KOPT-K1 (cell line): ENCODE measurements around the gene AGO1.
"Not testable (repeated sequence)": the region's sequence is repeated elsewhere in the genome, so short reads cannot be mapped to it uniquely, and the experiment has no call there.

Source experiments
- H3K27ac ChIP-seq: fragments of 200-600 bp; sonication (generic); 2 replicates; pipeline ENCODE4 v1.5.1; 2016; ENCODE audit warnings: antibody characterized with exemption, mild to moderate bottlenecking, low read depth, low read length; ENCODE audit not compliant: poor library complexity, severe bottlenecking
- H3K36me3 ChIP-seq: fragments of 200-600 bp; sonication (generic); 2 replicates; pipeline ENCODE4 v1.5.1; 2017; ENCODE audit warnings: antibody characterized with exemption, mild to moderate bottlenecking, low read length, moderate library complexity; ENCODE audit not compliant: insufficient read depth
- H3K9me3 ChIP-seq: fragments of 200-600 bp; sonication (generic); 2 replicates; pipeline ENCODE4 v1.5.1; 2017; ENCODE audit warnings: antibody characterized with exemption, low read length, mild to moderate bottlenecking; ENCODE audit not compliant: insufficient read depth, poor library complexity, severe bottlenecking

The AGO1 gene

DNA sequence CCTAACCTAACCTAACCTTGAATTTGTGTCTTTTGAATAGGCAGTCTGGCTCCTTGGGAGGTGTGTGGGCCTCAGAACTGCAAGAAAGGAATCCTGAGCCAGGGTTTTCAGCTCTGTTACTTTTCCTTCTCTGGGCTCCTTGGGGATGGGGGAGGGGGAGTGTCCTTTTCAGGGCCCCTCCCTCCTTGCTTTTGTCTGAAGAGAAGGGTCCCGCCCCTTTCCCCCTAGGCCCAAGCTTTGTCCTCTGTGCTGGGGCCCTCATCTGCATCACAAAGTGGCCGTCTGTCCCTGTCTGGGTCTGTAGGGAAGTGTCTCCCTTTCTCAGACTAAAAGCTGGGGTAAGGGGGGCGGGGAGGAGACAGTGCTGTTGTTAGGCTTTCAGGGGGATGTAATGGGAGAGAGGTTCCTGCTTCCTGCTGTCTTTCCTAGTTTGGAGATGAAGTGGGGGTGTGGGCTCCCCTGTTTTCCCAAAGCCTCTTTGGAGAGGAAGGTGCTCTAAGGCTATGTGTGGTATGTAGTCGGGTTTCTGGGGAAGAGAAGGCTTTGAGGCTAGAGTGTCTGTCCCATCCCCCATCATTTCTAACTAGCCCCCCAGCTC lies 3.1 kb downstream of the AGO1 start:
- Histone ChIP-seq H3K9me3 (no peaks in the 10 kb centered on the region), H3K36me3 (peaks cover 35% of the 10 kb centered on the region), H3K27ac (no peak overlapping the region)

DNA sequence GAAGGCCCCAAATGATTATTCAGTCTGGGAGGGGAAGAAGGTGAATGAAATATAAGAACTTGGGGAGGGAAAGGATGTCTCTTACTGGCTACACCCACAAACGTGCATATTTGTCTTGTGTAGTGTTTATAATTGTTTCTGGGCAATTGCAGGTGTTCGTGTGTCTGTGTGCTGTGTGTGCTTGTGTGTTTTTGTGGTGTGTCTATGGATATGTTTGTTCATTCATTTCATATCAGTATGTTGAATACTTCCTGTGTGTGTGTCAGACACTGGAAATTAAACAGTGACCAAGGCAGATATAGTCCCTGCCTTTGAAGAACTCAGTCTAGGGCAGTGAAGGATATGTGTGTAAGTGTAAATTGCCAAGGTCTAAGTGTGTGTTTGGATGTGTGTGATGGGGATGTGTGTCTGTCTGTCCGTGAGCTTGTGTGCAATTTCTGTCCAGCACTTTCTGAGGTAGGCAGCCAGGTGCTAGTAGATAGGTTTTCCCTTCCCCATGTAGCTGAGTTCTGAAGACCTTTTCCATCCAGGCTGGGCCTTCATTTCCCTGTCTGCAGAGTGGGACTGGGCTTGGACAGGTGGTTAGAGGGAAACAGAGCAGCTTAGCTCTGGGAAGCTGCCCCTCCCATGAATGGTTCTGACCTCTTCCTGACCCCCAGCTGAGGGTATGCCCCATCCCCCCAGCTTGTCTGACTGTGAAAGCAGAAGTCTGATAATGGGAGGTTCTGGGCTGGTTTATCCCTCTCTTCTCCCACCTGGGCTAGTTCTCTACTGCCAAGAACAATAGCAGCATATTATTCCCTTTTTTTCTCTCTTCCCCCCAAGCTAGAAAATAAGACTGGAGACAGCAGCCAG lies 3.8 kb downstream of the AGO1 start:
- Histone ChIP-seq H3K9me3 (no peaks in the 10 kb centered on the region), H3K27ac (no peak overlapping the region), H3K36me3 (peaks cover 41% of the 10 kb centered on the region)

DNA sequence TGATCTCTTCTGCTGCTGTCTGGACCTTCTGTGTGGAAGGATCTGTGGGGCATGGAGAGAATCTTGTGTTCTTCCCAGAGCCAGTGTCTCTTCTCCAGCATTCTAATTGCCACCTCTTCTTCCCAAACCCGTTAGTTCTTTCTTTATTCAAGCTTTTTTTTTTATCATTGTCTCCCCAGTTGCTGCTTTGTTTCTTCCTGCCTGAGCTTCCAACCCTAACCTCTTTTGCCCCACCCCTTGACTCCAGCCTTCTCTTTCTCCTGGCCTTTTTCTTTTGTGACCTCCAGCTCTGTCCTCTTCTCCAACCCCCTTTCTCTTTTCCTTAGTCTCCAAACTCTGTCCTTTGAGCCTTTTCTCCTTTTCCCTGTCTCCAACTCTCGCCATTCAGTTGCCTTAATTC lies 4.5 kb downstream of the AGO1 start:
- no peaks in the 10 kb centered on the region for H3K9me3 ChIP-seq
- H3K27ac ChIP-seq = no peak overlapping the region
- H3K36me3 ChIP-seq = peaks cover 48% of the 10 kb centered on the region

DNA sequence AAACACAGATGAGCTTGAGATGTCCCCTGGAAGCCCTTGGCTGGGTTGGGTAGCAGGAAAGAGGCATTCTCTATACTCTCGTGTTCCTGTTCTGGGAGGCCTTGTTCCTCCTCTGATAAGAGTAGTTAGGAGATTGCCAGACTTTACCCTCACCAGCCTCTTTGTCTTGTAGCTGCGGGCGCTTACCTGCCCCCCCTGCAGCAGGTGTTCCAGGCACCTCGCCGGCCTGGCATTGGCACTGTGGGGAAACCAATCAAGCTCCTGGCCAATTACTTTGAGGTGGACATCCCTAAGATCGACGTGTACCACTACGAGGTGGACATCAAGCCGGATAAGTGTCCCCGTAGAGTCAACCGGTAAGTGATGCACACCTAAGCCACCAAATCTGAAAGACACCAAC lies 5.2 kb downstream of the AGO1 start:
- Histone ChIP-seq H3K9me3 (no peaks in the 10 kb centered on the region), H3K27ac (no peak overlapping the region), H3K36me3 (peaks cover 55% of the 10 kb centered on the region)

DNA sequence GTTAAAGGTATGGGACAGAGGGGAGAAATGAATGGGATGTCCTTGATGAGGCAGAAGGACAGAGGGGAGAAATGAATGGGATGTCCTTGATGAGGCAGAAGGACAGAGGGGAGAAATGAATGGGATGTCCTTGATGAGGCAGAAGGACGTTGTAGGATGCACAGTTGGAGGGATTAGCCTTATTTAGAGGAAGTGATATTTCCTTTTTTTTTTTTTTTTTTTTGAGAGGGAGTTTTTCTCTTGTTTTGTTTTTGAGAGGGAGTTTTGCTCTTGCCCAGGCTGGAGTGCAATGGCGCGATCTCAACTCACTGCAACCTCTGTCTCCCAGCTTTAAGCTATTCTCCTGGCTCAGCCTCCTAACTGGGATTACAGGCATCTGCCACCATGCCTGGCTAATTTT lies 6.0 kb downstream of the AGO1 start:
- H3K36me3 ChIP-seq = peaks cover 62% of the 10 kb centered on the region
- H3K9me3 ChIP-seq, H3K27ac ChIP-seq: not testable (repeated sequence)

DNA sequence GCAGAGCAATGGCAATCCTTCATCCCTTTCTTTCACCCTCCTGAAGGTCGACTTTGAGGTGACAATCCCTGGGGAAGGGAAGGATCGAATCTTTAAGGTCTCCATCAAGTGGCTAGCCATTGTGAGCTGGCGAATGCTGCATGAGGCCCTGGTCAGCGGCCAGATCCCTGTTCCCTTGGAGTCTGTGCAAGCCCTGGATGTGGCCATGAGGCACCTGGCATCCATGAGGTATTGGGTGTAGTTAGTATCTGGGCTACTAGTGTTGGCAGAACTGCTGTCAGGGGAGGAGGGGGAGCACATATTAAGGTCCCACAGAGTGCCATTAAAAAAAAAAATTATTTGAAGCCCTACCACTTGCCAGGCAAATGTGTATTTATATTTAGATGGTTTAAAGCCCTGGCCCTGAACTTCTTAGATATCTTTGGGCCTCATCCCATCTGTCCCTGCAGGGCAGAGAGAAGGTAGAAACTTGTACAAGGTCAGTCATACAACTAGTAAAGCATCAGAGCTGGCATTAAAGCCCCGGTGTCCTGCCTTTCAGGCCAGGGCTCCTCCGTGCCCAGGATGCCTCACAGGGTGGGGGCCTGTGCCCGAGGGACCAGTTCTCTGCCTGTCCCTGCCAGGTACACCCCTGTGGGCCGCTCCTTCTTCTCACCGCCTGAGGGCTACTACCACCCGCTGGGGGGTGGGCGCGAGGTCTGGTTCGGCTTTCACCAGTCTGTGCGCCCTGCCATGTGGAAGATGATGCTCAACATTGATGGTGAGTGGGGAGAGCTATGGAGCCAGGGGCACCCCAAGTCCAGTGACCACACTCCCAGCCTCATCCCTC lies 10.3 kb downstream of the AGO1 start:
- Histone ChIP-seq H3K9me3 (no peaks in the 10 kb centered on the region), H3K27ac (no peak overlapping the region), H3K36me3 (peaks cover 97% of the 10 kb centered on the region)

DNA sequence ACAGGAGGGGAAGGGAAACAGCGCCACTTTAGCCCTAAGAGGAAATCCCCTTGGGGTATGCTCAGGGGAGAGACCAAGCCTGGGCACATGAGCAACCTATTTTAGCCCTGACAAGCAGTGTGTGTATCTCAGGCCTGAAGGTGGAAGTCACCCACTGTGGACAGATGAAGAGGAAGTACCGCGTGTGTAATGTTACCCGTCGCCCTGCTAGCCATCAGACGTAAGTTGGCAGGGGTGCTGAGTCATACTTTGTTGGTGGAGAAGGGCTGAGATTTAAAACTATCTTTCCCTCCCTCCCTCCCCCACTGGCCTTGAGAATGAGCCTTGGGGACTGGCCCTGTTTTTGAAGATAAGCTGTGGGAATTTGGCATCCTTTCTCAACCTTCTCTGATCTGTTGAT lies 11.2 kb downstream of the AGO1 start:
- no peak overlapping the region for H3K27ac ChIP-seq
- no peaks in the 10 kb centered on the region for H3K9me3 ChIP-seq
- H3K36me3 ChIP-seq = peaks cover 97% of the 10 kb centered on the region

DNA sequence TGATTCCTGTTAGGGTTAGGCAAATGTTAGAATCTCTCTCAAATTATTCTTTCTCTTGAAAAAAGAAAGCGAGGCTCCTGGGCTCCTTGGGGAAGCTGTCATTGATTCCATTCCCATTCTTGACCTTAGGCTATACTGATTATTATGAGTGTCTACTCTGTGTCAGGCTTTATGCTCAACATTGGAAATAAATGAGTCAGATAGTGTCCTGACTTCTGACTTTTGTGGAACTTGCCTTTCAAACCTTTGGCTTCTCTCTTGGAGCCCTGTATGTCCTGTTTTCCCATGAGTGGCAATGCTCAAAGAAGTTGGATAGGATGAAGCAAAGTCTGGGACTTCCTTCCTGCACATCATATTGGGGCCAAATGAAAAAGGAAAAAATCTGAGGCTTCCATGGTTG lies 11.6 kb downstream of the AGO1 start:
- H3K36me3 ChIP-seq = peaks cover 99% of the 10 kb centered on the region
- H3K27ac ChIP-seq = no peak overlapping the region
- no peaks in the 10 kb centered on the region for H3K9me3 ChIP-seq

DNA sequence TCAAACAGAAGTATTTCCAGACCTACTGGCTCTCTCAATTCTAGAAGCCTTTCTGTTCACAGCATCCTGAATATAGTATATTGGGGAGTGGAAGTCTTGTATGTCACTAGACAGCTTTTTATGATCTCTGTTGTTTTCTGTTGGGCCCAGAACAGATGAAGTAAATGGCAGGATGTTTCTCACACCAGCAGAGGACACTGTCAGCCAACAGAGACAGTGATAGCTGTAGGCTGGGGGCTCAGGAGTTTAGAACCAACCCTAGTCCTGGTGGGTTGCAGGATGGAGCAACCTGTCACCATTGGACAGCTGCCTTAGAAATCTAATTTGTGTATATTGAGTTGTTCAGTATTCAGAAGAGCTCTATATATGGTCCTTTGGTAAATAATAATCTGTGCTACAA lies 16.9 kb downstream of the AGO1 start:
- peaks cover 95% of the 10 kb centered on the region for H3K36me3 ChIP-seq
- H3K9me3 ChIP-seq = no peaks in the 10 kb centered on the region
- no peak overlapping the region for H3K27ac ChIP-seq

DNA sequence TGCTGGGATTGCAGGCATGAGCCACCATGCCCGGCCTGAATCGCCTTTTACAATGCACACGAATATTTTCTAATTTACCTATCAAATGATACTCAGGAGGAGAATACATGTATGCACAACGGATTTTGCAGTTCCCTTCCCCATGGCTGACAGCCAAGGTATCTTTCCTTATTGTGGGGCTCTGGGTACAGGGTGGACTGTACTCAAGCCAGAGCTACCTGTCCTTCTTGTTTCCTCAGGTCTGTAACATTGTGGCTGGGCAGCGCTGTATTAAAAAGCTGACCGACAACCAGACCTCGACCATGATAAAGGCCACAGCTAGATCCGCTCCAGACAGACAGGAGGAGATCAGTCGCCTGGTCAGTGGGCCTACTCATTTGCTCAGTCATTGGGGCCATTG lies 18.2 kb downstream of the AGO1 start:
- Histone ChIP-seq H3K27ac (no peak overlapping the region), H3K36me3 (peaks cover 92% of the 10 kb centered on the region), H3K9me3 (no peaks in the 10 kb centered on the region)

DNA sequence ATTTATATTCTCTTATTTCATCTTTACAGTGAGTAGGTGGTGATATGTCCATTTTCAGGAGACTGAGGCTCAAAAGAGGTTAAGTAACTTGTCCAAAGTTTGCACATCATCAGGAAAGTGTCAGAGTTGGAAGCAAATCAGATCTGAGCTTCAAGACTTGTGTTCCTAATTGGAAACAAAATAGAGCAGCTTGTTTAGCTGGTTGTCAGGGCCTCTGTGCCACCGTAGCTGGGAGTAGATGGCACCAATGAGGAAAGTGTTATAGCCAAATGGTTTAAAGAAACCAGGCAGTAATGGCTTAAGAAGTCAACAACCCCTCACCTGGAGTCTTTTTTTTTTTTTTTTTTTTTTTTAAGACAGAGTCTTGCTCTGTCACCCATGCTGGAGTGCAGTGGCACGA lies 19.7 kb downstream of the AGO1 start:
- peaks cover 92% of the 10 kb centered on the region for H3K36me3 ChIP-seq
- no peaks in the 10 kb centered on the region for H3K9me3 ChIP-seq
- no peak overlapping the region for H3K27ac ChIP-seq

DNA sequence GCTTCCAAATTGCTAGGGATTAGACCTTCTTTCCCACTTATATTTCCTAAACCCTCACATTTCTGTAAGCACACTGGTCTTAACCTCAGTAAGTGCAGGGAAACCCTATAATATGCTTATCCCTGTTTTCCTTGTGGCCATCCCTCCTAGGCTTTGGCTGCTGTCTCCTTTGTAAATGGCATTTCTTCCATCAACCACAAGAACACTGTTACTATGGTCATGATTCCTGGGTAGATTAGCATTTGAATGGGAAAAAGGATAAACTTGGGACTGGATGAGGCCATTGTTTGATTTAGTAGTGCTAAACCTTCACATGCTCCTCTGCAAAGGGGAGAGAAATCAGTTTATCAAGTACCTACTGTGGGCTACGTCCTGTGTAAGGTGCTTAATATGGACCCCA lies 31.7 kb downstream of the AGO1 start:
- Histone ChIP-seq H3K9me3 (no peaks in the 10 kb centered on the region), H3K36me3 (peaks cover 94% of the 10 kb centered on the region), H3K27ac (no peak overlapping the region)

DNA sequence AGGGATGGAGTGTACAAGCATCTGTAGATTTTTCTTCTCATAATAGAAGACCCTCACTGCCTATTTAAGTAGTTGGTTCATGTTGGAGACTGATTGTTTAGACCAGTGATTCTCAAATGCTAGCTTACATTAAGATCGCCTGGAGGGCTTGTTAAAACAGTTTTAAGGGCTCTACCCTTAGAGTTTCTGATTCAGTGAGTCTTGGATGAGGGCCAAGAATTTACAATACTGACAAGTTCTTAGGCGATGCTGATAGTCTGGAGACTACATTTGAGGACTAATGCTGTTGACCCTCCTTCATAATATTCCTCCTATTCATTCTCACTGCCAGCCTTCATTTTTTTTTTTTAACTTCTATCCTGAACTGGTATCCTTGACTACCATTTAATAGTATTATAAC lies 32.7 kb downstream of the AGO1 start:
- no peaks in the 10 kb centered on the region for H3K9me3 ChIP-seq
- H3K27ac ChIP-seq = no peak overlapping the region
- peaks cover 95% of the 10 kb centered on the region for H3K36me3 ChIP-seq

DNA sequence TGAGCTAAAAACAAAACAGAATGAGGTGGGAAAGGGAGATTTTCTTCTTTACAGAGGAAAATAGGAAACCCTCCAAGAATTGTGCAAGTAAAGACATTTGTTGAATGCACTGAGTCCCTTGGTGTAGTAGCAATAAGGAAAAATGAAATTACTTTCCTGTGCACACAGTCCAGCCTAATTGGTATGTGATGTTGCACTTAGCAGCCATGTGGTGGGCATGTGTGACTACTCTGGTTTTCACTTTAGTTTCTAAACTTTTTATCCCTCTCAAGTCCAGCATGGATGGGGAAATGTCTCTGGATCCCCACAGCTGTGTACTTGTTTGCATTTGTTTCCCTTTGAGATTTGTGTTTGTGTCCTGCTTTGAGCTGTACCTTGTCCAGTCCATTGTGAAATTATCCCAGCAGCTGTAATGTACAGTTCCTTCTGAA lies 40.8 kb downstream of the AGO1 start:
- H3K27ac ChIP-seq = no peak overlapping the region
- no peaks in the 10 kb centered on the region for H3K9me3 ChIP-seq
- peaks cover 42% of the 10 kb centered on the region for H3K36me3 ChIP-seq

DNA sequence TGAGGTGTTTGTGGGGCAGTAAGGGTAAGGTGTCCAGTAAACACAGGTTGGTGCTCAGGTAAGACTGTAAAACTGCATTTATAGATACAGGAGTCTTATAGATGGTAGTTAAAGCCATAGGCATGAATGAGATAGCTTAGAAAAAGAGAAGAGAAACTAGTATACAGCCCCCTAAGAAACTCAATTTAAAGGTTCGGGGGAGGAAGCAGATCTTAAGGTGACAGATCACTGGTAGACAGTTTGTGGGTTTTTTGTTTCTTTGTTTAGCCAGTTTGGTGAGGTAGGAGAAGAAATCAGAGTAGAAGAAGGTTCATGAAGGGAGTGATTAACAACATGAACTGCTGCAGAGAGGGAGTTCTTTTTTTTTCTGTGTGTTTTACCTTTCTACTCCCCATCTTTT lies 41.8 kb downstream of the AGO1 start:
- Histone ChIP-seq H3K36me3 (peaks cover 32% of the 10 kb centered on the region), H3K27ac (no peak overlapping the region), H3K9me3 (no peaks in the 10 kb centered on the region)
